DMS114 treated with DMSO at 0.1 percent for 48 hours (cell line): ENCODE measurements around the gene FAF1.
"Not testable (repeated sequence)": the region's sequence is repeated elsewhere in the genome, so short reads cannot be mapped to it uniquely, and the experiment has no call there.

Experiments
- DNase-seq: peaks from one replicate; lab custom pipeline; 2025; ENCODE audit not compliant: unreplicated experiment; lab: John Stamatoyannopoulos, UW

The FAF1 gene

DNA sequence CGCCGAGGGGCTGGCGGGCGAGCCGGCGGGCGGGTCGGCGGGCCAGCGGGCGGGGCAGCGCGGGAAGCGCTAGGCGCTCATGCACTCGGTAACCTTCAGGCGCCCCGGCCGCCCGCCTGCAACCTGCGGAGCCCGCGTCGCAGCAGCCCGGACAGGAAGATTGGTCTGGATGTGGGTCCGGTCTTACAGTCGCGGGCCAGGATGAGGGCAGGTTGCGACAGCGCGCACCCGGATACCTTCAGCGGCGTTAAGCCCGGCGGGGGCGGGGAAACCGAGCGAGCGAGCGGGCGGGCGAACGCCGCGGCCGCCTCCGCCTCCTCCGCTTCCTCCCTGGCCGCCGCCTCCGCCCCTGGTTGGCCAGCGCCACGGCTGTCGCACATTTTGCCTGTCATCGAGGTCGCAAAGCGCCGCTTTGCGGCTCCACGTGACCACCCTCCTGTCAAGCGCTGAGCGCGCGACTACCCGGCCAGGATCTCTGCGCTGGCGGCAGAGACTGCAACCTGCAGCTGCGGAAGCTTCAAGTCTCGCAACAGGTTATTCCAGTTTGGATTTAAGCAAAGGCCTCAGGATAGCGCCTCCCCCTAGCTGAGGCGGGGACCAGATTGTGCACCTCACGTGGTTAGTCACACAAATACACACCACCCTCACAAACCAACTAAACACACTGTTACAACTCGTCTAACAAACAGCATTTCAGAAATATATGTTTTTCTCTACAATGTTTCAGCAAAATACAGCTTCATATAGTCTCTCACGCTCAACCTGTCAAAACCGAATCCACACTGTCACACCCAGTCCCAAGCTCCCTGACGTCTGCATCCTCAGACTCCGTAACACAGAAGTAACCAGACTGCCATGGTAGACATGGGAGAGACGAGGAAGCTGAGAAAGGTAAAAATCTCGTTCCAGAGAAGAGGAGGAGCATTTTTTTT is at the start of gene FAF1:
FAF1 (minus strand) TSS at position 355 of the 932 bp plus-strand sequence. CDS start 456 bp downstream, outside the sequence.
- peak; percentile 95 for DNase-seq

DNA sequence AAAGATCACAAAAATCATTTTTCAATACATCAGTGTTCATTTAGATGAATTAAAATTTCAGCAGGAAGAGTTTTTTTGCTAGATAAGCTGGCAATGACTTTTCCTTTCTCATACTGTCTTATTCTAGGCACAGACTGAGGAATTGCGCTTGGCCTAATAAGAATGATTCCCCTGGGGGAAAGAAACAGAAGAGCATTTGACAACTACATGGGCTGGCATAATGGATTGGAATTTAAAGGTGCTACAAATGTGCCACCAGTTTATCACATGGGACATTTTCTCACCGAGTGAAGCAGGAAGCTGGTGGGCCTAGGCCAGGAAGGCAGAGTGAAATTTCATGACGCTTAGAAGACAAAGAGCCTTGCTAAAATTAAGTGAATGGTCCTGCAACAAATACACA is 49.3 kb upstream of the FAF1 start:
- DNase-seq = no peak

DNA sequence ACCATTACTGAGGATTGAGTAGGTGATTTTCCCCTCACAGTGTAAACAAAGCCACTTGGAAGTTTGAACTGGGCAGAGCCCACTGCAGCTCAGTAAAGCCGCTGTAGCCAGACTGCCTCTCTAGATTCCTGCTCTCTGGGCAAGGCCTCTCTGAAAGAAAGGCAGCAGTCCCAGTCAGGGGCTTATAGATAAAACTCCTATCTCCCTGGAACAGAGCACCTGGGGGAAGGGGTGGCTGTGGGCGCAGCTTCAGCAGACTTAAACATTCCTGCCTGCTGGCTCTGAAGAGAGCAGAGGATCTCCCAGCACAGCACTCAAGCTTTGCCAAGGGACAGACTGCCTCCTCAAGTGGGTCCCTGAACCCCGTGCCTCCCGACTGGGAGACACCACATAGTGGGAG is 45.5 kb upstream of the FAF1 start:
- not testable (repeated sequence) for DNase-seq

DNA sequence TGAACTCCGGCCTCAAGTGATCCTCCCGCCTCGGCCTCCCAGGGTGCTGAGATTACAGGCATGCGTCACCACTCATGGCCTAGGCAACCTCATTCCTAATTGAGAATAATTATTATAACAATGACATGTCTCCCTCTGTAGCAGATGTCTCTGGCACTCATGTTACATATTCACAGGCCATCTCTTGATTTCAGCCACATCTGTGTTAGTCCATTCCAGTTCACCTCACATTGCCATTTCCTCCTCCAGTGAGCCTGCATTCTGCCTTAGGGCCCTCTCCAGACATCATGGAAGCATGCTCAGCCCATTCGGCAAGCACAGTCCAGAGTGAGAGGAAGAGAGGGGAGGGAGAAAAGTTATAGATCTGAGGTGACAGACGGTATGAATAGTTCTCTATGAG is 42.4 kb upstream of the FAF1 start:
- DNase-seq = no peak

DNA sequence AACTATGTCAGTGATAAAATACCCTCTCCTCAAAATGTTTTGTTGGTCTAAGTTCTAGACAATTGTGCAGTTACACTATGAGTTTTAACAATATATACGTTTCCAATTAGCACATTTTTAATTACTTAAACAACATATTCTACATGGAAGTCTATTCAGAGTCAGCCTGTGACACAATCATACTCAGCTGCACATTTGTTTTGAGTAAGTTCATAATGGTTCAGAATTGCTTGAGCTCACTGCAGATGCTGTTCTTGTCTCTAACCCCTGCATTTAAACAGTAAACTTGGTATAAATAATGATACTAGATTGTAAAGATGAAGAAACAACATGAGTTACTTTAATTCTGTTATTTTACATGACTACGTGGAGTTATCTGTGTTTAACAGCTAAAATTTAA is 40.6 kb upstream of the FAF1 start:
- no peak for DNase-seq

DNA sequence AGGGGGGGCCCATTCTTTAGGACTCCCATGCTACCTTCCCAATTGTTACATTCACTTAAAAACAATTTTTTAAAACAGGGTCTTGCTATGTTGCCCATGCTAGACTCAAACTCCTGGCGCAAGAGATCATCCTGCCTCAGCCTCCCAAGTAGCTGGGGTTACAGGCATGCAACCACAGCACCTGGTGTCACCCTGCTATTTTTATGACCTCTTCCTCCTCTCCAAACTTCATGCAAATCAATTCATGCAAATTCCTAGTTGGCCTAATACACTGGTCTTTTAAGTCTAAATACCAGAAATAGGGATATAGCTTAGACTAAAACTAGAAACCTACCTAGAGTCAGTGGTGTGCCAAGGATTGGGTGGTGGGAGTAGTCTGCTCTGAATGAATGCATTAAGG is 40.1 kb upstream of the FAF1 start:
- DNase-seq = no peak

DNA sequence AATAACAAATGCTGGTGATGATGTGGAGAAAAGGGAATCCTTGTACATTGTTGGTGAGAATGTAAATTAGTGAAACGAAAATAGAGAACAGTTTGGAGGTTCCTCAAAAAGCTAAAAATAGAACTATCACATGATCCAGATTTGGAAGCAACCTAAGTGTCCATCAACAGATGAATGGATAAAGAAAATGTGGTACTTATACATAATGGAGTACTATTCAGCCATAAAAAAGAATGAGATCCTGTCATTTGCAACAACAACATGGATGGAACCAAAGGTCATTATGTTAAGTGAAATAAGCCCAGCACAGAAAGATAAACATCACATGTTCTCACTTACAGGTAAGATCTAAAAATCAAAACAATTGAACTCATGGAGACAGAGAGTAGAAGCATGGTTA is 39.3 kb upstream of the FAF1 start:
- not testable (repeated sequence) for DNase-seq

DNA sequence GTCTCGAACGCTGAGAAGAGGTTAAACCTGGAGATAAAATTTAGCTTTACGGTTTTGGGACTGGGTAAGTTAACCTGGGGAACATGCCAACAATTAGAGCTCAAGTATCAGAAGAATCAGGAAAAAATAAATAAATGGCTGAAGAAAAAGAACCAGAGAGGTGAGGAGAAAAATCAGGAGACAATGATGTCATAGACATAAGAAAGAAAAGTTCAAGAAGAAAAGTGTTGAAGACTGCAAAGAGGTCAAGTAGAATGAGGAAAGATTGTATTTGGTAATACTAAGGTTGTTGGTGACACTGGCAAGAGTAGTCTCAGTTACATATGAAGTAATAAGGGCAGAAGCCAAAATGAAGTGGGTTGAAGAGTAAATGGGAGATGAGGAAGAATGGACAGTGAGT is 36.0 kb upstream of the FAF1 start:
- no peak for DNase-seq

DNA sequence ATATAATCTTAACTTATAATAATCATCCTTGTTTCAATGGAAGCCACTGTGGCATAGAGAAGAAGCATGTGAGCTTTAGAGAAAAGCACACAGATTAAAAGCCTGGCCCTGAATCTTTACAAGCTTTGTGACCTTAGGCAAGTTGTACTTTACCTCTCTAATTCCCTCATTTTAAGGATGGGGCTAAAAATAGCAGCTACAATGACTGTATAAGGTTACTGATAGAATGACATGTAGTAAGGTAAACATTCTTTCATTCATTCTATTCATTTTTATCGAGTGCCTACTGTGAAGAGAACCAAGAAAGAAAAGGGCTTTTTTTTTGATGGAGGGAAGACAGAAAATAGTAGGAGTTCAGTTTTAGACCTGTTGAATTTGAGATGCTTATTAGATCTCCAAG is 35.6 kb upstream of the FAF1 start:
- no peak for DNase-seq

DNA sequence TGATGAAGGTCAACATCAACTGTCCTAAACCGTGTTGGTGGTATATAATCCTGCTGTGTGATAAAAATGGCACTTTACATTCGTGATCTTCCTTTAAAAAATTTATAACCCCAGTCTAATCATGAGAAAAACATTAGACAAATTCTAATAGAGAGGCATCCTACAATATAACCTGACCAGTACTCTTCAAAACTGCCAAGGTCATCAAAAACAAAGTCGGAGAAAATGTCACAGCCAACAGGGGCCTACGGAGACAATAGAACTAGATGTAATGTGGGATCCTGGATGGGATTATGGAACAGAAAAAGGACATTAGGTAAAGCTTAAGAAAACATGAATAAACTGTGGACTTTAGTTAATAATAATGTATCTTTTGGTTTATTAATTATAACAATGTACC is 34.9 kb upstream of the FAF1 start:
- DNase-seq = no peak

DNA sequence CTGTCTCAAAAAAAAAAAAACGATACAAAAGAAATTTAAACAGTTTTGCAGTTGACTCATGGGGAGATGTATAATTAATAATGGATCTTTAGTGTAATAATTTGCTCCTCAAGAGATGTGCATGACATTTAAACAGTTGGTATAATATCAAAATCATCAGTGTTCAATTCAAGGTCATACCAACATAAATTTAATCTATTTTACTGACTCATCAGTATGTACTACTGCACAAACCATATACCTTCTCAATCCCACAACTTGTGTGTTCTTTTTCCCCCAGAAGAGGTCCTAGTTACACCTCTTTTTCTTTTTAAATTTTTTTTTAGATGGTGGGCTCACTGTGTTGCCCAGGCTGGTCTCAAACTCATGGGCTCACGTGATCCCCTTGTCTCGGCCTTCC is 33.6 kb upstream of the FAF1 start:
- DNase-seq = no peak

DNA sequence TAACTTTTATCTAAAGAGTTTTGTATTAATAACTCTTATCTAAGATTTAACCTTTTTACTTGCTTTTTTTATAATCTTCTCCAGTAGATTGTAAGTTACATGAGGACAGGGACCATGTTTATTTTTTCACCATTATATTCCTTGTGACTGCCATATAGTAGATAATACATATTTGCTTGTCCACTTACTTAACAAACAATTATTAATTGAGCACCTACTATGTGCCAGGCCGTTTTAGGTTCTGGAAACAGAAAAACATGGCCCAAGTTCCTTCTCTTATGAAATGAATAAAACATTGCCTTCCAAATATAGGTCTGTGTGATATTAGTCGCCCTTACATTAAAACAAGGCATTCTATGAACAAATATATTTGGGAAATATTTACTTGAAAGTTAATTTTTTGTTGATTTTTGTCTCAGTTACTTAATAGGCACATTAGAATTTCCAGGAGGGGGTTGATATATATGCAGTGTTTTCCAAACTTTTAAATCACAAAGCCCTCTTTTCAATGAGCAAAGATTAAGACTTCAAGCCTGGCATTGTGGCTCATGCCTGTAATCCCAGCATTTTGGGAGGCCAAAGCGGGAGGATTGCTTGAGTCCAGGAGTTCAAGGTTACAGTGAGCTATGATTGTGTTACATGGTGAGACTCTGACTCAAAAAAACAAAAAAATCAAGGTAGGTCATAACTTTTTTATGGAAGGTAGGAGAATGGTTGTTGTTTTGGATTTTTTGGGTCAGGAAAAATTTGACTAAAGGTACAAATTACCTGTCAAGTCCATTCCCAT is 32.7 kb upstream of the FAF1 start:
- DNase-seq = no peak

DNA sequence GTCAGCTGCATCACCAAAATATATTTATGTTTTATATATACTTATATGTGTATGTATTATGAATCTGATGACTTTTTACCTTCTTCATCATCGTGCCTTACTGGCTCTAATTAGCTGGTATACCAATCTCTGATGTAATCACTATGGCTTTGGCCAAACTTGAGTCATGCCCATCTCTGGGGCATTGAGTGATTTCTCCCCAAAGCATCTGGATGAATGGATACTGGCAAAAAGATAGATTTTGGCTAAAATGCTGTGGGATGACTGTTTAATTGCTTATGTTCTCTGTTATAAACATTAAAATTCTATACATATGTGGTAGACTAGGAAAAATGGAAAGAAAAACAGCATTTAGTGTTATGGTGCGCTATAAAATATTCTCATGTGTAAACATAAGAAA is 29.6 kb upstream of the FAF1 start:
- no peak for DNase-seq

DNA sequence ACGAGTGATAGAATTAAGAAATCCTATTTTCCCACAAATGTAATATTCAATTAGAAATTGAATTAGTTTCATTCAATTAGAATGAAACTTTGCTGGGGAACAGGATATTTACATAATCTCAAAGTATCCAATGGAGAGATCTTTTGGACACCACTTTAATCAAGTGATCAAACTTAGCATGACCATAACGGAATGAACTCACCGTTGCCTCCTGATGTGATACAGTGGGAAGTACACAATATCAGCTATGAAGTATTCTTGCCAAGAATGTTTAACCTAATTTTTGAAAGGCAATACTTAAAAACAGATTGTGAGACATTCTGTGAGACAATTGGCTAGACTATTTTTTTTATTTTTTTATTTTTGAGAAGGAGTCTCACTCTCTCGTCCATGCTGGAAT is 26.6 kb upstream of the FAF1 start:
- DNase-seq = no peak

DNA sequence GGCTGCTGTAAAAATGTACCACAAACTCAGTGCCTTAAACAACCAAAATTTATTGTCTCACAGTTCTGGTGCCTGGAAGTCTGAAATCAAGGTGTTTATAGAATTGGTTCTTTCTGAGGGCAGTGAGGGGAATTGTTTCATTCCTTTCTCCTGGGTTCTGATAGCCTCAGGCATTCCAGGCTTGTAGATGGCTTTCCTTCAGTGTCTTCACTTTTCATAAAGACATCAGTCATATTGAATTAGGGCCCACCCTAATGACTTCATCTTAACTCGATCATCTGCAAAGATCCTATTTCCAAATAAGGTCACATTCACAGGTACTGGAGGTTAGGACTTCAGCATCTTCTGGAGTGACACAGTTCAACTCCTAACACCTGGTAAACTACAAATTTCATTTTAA is 25.0 kb upstream of the FAF1 start:
- DNase-seq = no peak

DNA sequence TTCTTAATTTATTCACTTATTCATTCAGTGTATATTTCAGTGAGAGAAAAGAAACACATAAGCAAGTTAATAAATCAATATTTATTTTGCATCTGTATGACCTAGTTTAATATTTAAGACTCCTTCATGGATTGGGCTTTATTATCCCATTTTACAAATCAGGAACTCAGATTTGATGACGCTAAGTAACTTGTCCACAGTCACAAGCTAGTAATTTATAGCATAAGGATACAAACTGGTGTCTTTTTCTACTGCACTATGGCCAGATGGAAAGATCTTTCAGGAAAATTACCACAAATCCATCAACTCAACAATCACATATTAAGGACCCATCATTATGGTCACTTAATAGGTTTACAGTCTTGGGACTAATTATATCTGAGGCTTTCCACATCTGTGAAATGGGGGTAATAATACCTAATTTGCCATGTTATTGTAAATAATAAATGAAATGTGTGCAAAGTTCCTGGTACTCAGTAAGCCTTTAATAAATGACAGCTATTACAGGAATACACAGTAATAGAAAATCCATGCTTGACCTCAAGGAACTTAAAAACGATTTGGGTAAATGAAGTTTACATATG is 23.2 kb upstream of the FAF1 start:
- DNase-seq = no peak

DNA sequence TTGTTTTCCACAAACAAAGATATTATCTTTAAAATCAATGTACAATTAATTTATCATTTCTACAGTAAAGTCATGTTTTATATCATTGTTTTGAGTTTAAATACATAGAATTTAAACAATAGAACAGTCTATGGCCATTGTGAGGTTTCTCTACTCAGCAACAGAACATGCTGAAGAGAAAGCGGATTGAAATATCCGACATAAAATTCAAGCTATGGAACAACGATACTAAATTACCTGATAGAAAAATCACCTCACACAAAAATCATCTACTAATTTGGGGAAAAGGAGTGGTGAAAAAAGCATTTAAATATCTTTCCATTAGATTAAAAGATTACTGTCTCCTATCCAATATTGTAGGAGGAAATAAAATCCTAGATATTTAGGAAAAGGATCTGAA is 22.5 kb upstream of the FAF1 start:
- no peak for DNase-seq

DNA sequence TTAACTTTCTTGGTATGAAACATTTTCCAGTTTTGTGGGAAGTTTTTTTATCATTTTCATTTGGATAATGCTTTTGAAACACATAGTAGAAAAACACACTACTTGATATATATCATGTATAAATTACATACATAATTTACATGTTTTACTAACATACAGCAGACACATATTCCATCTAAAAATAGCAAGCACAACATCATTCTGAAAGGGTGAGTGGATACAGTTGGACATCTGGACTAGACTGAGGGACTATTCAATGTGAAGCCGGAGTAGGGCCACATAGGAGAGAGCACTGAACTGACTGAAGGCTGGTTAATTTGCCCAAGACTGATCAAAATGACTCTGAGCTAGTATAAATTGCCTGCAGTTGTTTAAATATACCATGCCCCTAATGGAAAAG is 21.7 kb upstream of the FAF1 start:
- DNase-seq = no peak

DNA sequence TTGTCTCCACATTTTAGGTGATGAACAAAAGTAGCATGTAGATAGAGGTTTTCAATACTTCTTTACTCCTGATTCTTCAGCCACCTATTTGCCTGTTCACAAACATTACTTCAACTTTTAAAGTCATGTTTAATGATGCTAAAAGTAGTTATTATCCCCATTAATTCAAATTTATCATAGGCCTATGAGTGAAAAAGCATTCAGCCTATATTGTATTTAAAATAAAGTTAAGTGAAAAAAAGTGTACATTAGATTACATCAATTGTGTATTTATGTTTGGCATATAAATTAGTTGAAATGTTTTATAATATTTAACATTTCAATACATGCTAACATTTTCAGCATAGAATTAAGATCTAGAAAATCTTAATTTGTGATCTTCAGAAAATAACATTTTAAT is 20.4 kb upstream of the FAF1 start:
- no peak for DNase-seq

DNA sequence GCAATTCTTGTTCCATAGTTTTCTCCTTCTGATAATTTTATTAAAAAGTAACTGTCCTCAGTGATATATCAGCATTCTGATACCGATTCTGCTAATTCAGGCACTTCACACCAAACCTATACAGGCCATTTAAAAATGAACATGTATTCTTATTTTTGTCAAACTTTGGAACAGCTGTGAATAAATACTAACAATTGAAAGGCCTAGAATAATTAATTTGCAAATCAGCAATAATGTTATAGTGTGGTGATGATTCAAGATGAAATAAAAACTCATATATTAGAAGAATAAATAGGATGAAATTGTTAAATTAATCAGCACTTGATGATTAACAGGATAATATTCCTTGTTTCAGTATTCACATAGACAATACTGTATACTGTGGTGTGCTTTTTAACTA is 19.9 kb upstream of the FAF1 start:
- no peak for DNase-seq

DNA sequence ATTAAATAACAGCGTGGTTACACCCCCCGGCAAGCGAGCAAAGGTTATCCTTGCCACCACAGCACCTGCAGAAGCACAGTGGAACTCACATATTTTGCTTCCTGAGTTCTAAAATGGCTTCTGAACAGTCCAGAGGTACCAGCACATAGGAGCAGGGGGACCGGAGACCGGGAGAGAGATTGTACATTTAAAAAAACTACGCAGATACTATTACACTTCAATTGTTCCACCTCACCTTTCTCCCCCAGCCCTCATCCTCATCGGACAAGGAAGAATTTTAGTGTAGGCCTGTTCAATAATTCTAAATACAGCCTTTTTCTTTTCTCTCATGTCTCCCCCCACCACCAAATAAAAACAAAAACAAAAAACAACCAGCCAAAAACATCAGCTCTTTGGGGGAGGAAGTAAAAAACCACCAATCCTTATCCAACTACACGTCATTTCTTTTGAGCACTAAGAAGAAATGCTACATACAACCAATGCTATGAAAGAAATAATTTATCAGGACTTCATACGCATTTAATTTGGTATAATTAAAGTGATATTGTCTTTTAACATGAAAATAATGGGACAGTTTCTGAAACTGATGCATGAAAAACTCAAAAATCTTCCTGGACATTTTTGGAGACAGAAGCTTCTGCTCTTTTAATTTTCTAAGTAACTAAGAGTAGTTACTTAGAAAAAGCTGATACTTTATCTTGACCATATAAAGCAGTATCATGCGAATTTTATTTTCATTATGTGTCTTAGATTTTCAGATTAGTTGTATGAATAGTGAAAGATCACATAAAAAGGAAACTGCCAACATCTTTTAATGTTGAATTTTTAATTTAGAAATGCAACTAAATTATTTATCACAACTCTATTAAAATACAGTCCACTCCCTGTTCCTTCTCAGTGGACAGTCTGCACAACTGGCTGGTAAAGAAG is 19.1 kb upstream of the FAF1 start:
- DNase-seq = peak; percentile 58
